ENCODE data around the gene TMBIM6. TPM values are rescaled to one million over a fixed set of nuclear protein-coding genes. Genes with fewer than 3 reads are reported as not detected.

TMBIM6 gene
- total and polyA plus RNA-seq, 9 of the 15 experiments (the other 6 are each of a cell fraction or from before 2014, with no cell fraction given): 147 to 1,288 (median 352) TPM

DNA sequence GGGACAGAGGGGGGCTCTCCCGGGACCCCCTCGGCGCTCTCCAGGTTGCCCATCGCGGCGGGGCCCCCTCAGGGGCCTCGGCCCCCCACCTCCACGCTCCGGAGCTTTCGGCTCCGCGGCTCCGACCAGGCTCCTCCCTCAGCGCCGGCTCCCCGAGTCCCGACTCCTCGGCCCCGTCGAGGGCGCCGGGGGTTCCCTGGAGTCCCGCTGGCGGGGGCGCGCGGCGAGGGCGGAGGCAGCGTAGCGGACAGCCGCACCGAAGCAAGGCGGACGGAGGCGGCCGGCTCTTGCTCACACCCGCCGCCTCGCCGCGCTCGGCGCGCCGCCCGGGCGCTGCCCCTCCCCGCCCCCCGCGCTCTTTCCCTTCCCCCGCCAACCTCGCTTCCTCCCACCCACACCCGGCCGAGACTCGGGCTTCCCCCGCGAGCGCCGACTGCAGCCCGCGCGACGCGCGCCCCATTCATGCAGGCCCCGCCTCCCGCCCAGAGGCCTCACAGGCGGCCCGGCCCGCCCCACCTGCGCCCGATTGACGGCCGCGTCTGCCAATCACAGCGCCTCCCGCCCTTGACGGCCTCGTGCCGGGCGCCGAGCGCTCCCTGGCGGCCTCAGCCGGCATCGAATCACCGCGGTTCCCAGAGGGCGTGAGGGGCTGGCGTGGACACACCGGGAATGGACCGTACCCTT lies 34.1 kb upstream of the TMBIM6 start, which contains the start of gene FMNL3 (continued):
- TF ChIP-seq, protein P1, sequence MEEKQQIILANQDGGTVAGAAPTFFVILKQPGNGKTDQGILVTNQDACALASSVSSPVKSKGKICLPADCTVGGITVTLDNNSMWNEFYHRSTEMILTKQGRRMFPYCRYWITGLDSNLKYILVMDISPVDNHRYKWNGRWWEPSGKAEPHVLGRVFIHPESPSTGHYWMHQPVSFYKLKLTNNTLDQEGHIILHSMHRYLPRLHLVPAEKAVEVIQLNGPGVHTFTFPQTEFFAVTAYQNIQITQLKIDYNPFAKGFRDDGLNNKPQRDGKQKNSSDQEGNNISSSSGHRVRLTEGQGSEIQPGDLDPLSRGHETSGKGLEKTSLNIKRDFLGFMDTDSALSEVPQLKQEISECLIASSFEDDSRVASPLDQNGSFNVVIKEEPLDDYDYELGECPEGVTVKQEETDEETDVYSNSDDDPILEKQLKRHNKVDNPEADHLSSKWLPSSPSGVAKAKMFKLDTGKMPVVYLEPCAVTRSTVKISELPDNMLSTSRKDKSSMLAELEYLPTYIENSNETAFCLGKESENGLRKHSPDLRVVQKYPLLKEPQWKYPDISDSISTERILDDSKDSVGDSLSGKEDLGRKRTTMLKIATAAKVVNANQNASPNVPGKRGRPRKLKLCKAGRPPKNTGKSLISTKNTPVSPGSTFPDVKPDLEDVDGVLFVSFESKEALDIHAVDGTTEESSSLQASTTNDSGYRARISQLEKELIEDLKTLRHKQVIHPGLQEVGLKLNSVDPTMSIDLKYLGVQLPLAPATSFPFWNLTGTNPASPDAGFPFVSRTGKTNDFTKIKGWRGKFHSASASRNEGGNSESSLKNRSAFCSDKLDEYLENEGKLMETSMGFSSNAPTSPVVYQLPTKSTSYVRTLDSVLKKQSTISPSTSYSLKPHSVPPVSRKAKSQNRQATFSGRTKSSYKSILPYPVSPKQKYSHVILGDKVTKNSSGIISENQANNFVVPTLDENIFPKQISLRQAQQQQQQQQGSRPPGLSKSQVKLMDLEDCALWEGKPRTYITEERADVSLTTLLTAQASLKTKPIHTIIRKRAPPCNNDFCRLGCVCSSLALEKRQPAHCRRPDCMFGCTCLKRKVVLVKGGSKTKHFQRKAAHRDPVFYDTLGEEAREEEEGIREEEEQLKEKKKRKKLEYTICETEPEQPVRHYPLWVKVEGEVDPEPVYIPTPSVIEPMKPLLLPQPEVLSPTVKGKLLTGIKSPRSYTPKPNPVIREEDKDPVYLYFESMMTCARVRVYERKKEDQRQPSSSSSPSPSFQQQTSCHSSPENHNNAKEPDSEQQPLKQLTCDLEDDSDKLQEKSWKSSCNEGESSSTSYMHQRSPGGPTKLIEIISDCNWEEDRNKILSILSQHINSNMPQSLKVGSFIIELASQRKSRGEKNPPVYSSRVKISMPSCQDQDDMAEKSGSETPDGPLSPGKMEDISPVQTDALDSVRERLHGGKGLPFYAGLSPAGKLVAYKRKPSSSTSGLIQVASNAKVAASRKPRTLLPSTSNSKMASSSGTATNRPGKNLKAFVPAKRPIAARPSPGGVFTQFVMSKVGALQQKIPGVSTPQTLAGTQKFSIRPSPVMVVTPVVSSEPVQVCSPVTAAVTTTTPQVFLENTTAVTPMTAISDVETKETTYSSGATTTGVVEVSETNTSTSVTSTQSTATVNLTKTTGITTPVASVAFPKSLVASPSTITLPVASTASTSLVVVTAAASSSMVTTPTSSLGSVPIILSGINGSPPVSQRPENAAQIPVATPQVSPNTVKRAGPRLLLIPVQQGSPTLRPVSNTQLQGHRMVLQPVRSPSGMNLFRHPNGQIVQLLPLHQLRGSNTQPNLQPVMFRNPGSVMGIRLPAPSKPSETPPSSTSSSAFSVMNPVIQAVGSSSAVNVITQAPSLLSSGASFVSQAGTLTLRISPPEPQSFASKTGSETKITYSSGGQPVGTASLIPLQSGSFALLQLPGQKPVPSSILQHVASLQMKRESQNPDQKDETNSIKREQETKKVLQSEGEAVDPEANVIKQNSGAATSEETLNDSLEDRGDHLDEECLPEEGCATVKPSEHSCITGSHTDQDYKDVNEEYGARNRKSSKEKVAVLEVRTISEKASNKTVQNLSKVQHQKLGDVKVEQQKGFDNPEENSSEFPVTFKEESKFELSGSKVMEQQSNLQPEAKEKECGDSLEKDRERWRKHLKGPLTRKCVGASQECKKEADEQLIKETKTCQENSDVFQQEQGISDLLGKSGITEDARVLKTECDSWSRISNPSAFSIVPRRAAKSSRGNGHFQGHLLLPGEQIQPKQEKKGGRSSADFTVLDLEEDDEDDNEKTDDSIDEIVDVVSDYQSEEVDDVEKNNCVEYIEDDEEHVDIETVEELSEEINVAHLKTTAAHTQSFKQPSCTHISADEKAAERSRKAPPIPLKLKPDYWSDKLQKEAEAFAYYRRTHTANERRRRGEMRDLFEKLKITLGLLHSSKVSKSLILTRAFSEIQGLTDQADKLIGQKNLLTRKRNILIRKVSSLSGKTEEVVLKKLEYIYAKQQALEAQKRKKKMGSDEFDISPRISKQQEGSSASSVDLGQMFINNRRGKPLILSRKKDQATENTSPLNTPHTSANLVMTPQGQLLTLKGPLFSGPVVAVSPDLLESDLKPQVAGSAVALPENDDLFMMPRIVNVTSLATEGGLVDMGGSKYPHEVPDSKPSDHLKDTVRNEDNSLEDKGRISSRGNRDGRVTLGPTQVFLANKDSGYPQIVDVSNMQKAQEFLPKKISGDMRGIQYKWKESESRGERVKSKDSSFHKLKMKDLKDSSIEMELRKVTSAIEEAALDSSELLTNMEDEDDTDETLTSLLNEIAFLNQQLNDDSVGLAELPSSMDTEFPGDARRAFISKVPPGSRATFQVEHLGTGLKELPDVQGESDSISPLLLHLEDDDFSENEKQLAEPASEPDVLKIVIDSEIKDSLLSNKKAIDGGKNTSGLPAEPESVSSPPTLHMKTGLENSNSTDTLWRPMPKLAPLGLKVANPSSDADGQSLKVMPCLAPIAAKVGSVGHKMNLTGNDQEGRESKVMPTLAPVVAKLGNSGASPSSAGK (IDR thresholded peaks at IDR 0.05): peak; percentile 99
- peak; percentile 22 to 24; a peak in 2 of 4 replicates for TF ChIP-seq NONO (IDR thresholded peaks at IDR 0.05; ENCODE audit: low read depth in 2 of 2, low read length in 1 of 2)
- 0 out of 2 replicates have a peak, but pooled peaks have one; percentile 27 for TF ChIP-seq NR1H2 (CRISPR knock-in tag; IDR thresholded peaks at IDR 0.05)
- peak; percentile 20; the same call in 1 of the 2 replicates for TF ChIP-seq ZNF24 (IDR thresholded peaks at IDR 0.05)
- TF ChIP-seq, protein P2, sequence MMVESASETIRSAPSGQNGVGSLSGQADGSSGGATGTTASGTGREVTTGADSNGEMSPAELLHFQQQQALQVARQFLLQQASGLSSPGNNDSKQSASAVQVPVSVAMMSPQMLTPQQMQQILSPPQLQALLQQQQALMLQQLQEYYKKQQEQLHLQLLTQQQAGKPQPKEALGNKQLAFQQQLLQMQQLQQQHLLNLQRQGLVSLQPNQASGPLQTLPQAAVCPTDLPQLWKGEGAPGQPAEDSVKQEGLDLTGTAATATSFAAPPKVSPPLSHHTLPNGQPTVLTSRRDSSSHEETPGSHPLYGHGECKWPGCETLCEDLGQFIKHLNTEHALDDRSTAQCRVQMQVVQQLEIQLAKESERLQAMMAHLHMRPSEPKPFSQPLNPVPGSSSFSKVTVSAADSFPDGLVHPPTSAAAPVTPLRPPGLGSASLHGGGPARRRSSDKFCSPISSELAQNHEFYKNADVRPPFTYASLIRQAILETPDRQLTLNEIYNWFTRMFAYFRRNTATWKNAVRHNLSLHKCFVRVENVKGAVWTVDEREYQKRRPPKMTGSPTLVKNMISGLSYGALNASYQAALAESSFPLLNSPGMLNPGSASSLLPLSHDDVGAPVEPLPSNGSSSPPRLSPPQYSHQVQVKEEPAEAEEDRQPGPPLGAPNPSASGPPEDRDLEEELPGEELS (CRISPR knock-in tag; IDR thresholded peaks at IDR 0.05; ENCODE audit: borderline replicate concordance): peak; percentile 88; the same call in 1 of the 2 replicates
- peak; percentile 98 for TF ChIP-seq SMC3 (conservative IDR thresholded peaks at IDR 0.05; ENCODE audit: insufficient read depth, low read depth, low read length)
- TF ChIP-seq TRIM28 (IDR thresholded peaks at IDR 0.05): peak; percentile 19; the same call in 1 of the 2 replicates
- TF ChIP-seq, protein P3, sequence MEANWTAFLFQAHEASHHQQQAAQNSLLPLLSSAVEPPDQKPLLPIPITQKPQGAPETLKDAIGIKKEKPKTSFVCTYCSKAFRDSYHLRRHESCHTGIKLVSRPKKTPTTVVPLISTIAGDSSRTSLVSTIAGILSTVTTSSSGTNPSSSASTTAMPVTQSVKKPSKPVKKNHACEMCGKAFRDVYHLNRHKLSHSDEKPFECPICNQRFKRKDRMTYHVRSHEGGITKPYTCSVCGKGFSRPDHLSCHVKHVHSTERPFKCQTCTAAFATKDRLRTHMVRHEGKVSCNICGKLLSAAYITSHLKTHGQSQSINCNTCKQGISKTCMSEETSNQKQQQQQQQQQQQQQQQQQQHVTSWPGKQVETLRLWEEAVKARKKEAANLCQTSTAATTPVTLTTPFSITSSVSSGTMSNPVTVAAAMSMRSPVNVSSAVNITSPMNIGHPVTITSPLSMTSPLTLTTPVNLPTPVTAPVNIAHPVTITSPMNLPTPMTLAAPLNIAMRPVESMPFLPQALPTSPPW (CRISPR knock-in tag; IDR thresholded peaks at IDR 0.05): peak; percentile 96
- TF ChIP-seq U2AF2 (optimal IDR thresholded peaks at IDR 0.05; ENCODE audit: low read depth, low read length): no peak

Measured in K562 (cell line).